ENCODE measurements around the gene CD226. TPM values are rescaled to one million over a fixed set of nuclear protein-coding genes. Genes with fewer than 3 reads are reported as not detected.

Gene CD226
- total and polyA plus RNA-seq, 2 of the 13 experiments (the other 11 are each of a cell fraction or from before 2014, with no cell fraction given): 0.13 to 0.77 TPM

- TF ChIP-seq TGIF2 (CRISPR knock-in tag; IDR thresholded peaks at IDR 0.05) (no peak), ZNF407 (CRISPR knock-in tag; IDR thresholded peaks at IDR 0.05; ENCODE audit: not compliant biosample characterization) (no peak), ZNF576 (CRISPR knock-in tag; IDR thresholded peaks at IDR 0.05) (no peak), RAD51 (IDR thresholded peaks at IDR 0.05; ENCODE audit: borderline replicate concordance) (no peak), KDM6A (CRISPR knock-in tag; IDR thresholded peaks at IDR 0.05; ENCODE audit: low read depth) (no peak), ZNF343 (CRISPR knock-in tag; IDR thresholded peaks at IDR 0.05) (no peak), SKIL (CRISPR knock-in tag; IDR thresholded peaks at IDR 0.05; ENCODE audit: borderline replicate concordance) (no peak), ZNF597 (CRISPR knock-in tag; IDR thresholded peaks at IDR 0.05) (no peak), ARNT2 (CRISPR knock-in tag; IDR thresholded peaks at IDR 0.05; ENCODE audit: low read depth) (no peak), ZNF331 (CRISPR knock-in tag; IDR thresholded peaks at IDR 0.05) (no peak), TAF15 (IDR thresholded peaks at IDR 0.05; ENCODE audit: low read depth, low read length, poor library complexity, severe bottlenecking) (no peak)
Measured at GRCh38 chr18:69897397-69898108, 50.1 kb downstream of the CD226 start (continued).
